Central memory CD8-positive, alpha-beta T cell (primary cell): Measurements from ENCODE around the gene MYO1D.
A peak's percentile ranks its signal among the peaks of the same experiment; 100 is the strongest.

Experiments
- ATAC-seq: fragments of 150-1000 bp; cut with Tn5 transposase; replicated peaks from 2 replicates; pipeline ENCODE4 v1.10.0; 2022; ENCODE audit warnings: mild to moderate bottlenecking, moderate FRiP score, moderate number of reproducible peaks; ENCODE audit not compliant: poor library complexity, severe bottlenecking; ENCODE audit errors: extremely low read depth
- DNase-seq, 2 donors: peaks; one replicate each; pipeline ENCODE4 v3.0.0; 2021; ENCODE audit warnings: low spot score in 2 of 2
- H3K27ac Mint-ChIP-seq: one replicate; pipeline ENCODE4 v1.8.0; 2022; ENCODE audit warnings: low read depth, mild to moderate bottlenecking, moderate library complexity, mixed read lengths
- H3K27me3 Mint-ChIP-seq: one replicate; pipeline ENCODE4 v1.8.0; 2022; ENCODE audit warnings: mixed read lengths
- H3K36me3 Mint-ChIP-seq: one replicate; pipeline ENCODE4 v1.8.0; 2022; ENCODE audit warnings: mild to moderate bottlenecking, moderate library complexity, mixed read lengths; ENCODE audit not compliant: insufficient read depth
- H3K4me1 Mint-ChIP-seq: one replicate; pipeline ENCODE4 v1.8.0; 2022; ENCODE audit warnings: mixed read lengths
- H3K4me3 Mint-ChIP-seq: one replicate; pipeline ENCODE4 v1.8.0; 2022; ENCODE audit warnings: mild to moderate bottlenecking, moderate library complexity, mixed read lengths
- H3K9me3 Mint-ChIP-seq: one replicate; pipeline ENCODE4 v1.8.0; 2022; ENCODE audit warnings: mixed read lengths

MYO1D gene

DNA sequence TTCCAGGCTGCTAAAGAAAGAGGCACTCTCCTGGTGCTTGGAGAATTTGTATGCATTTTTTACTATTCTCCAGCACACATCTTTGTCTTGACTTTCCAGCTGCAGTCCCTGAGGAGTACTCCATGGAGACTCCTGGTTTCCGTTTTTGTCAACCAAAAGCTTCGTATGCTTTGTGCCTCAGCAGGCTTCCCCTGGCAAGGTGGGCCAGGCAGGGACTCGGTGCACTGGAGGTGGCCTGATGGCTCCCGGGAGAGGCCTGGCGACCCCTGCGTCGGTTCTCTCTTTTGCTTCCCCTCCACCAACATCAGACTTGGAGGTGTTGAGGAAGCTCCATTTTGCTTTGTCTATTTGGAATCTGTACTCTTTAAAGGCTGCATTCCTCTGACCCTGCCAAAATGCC is 366.5 kb downstream of the MYO1D start:
- H3K9me3 Mint-ChIP-seq: no peaks in the 10 kb centered on the region
- peaks cover 45% of the 10 kb centered on the region for H3K4me1 Mint-ChIP-seq
- H3K36me3 Mint-ChIP-seq: no peaks in the 10 kb centered on the region
- DNase-seq (no peak), ATAC-seq (no peak)
- no peaks in the 10 kb centered on the region for H3K27me3 Mint-ChIP-seq
- no peak overlapping the region for H3K27ac Mint-ChIP-seq
- no peak overlapping the region for H3K4me3 Mint-ChIP-seq

DNA sequence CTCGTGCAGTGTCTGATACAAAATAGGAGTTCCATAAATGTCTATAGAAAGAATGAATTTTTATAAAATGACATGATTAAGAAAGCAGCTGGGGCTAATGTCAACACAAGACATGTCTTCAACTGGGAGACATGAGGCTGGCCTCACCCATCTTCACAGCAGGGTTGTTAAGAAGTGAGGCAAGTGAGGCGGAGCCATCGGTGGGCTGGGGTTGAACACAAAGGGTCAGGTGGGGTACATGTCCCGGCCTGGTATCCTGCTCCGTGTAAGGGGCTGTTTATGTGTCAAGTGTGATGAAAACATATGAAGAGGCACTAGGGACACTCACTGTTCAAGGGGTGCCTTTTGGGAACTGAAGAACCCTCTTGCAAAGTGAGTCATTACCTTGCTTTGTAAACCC is 368.0 kb downstream of the MYO1D start:
- H3K4me3 Mint-ChIP-seq: no peak overlapping the region
- H3K27ac Mint-ChIP-seq: no peak overlapping the region
- H3K9me3 Mint-ChIP-seq: no peaks in the 10 kb centered on the region
- ATAC-seq (no peak), DNase-seq (no peak)
- no peaks in the 10 kb centered on the region for H3K36me3 Mint-ChIP-seq
- H3K4me1 Mint-ChIP-seq: peaks cover 58% of the 10 kb centered on the region
- no peaks in the 10 kb centered on the region for H3K27me3 Mint-ChIP-seq

GRCh38 chr17:32504166-32504990 is 372.5 kb downstream of the MYO1D start:
- peak overlapping the region; percentile 61 for H3K4me3 Mint-ChIP-seq
- DNase-seq: no peak
- H3K4me1 Mint-ChIP-seq: peaks cover 58% of the 10 kb centered on the region
- H3K27ac Mint-ChIP-seq: peak overlapping the region; percentile 86
- H3K27me3 Mint-ChIP-seq: no peaks in the 10 kb centered on the region
- no peak for ATAC-seq
- H3K36me3 Mint-ChIP-seq: no peaks in the 10 kb centered on the region
- H3K9me3 Mint-ChIP-seq: no peaks in the 10 kb centered on the region

DNA sequence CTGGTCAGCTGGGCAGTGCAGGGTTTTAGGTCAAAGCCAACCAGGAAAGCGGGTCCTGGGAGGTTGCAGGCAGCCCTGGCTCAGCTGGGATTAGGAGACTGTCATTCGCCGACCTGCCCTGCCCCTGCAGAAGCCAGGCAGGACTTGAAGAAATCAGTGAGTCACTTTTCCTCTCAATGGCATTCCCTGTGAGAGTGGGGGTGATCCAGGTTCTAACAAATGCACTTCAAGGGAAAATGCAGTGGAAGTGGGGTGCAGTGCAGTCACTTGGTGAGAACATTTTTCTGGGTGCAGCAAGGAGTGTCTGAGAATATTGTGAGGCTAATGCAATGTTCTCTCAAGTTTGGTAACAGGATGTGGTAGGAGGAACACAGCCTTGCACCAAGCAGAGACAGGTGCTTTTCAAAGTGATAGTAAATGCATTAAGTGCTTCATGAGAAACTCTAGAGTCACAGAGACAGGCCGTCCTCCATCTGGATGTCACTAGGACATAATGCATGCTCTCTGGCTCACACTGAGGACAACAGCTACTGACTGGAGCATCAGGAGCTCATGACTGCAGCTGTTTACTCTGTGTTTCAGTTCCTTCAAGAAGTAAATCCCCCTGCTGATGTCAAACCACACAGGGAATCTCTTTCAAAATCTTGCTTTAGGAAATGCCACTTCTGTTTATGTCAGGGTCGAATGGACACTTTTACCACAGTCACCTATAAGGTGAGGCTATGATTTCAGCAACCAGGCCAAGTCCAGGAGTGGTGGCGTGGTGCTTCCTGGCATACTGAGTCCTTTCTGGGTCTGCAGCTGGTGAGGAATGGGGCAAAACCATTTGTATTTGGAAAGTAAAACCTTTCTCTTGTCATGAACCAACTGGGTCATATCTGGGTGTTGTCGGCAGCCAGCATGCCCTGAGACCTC is 373.4 kb downstream of the MYO1D start:
- DNase-seq (peak in 1 of 2 donors; percentile 47), ATAC-seq (peak; percentile 98)
- peak overlapping the region; percentile 61 for H3K4me3 Mint-ChIP-seq
- no peaks in the 10 kb centered on the region for H3K36me3 Mint-ChIP-seq
- H3K4me1 Mint-ChIP-seq: peaks cover 53% of the 10 kb centered on the region
- H3K9me3 Mint-ChIP-seq: no peaks in the 10 kb centered on the region
- no peaks in the 10 kb centered on the region for H3K27me3 Mint-ChIP-seq
- peak overlapping the region; percentile 86 for H3K27ac Mint-ChIP-seq

DNA sequence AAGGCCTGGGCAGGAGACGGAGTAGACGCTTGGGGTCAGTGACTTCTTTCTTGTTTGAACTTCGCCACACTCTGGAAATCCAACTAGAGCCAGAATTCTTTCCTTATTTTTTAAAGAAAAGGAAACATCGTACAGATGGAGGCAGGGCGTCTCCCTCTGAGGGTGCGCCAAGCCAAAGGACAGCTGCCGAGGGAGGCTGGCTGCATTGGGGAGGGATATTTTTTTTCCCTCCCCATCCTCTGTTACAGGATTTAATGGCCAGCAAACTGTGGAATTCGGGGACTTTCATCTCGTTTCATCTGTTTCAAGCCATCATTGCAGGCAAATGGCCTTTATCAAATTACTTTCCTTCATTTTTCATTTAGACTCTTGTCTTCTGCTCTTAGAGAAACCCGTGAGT is 374.2 kb downstream of the MYO1D start:
- ATAC-seq: no peak
- Mint-ChIP-seq H3K4me3 (no peak overlapping the region), H3K27ac (peak overlapping the region; percentile 86), H3K9me3 (no peaks in the 10 kb centered on the region), H3K27me3 (no peaks in the 10 kb centered on the region), H3K36me3 (no peaks in the 10 kb centered on the region), H3K4me1 (peaks cover 56% of the 10 kb centered on the region)
- no peak for DNase-seq

DNA sequence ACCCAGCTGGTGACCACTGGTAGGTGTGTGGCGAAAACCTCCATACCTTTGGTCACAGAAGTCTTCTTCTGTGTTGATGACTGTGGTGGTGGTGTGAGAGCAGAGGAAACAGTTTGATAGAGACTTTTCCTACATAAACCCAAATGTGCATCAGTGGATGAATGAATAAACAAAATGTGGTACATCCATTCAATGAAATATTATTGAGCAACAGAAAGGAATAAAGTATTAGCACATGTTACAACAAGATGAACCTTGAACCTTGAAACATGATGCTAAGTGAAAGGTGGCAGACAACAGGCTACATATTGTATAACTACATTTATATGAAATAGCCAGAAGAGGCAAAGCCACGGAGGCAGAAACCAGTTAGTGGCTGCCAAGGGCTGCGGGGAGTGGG is 374.9 kb downstream of the MYO1D start:
- H3K4me3 Mint-ChIP-seq: no peak overlapping the region

GRCh38 chr17:32498391-32498790 is 378.5 kb downstream of the MYO1D start:
- no peak overlapping the region for H3K27ac Mint-ChIP-seq
- no peaks in the 10 kb centered on the region for H3K27me3 Mint-ChIP-seq
- peaks cover 19% of the 10 kb centered on the region for H3K4me1 Mint-ChIP-seq
- no peaks in the 10 kb centered on the region for H3K36me3 Mint-ChIP-seq
- H3K4me3 Mint-ChIP-seq: no peak overlapping the region
- ATAC-seq (no peak), DNase-seq (no peak)
- no peaks in the 10 kb centered on the region for H3K9me3 Mint-ChIP-seq

More for the DNA sequence above, 374.9 kb downstream of the MYO1D start:
- Mint-ChIP-seq H3K27ac (peak overlapping the region; percentile 69), H3K9me3 (no peaks in the 10 kb centered on the region), H3K36me3 (no peaks in the 10 kb centered on the region), H3K4me1 (peaks cover 52% of the 10 kb centered on the region), H3K27me3 (no peaks in the 10 kb centered on the region)
- DNase-seq: no peak
- no peak for ATAC-seq

GRCh38 chr17:32497431-32498205 is 379.3 kb downstream of the MYO1D start:
- ATAC-seq: no peak
- no peak overlapping the region for H3K4me3 Mint-ChIP-seq
- no peaks in the 10 kb centered on the region for H3K9me3 Mint-ChIP-seq
- no peak overlapping the region for H3K27ac Mint-ChIP-seq
- no peak for DNase-seq
- no peaks in the 10 kb centered on the region for H3K36me3 Mint-ChIP-seq
- H3K27me3 Mint-ChIP-seq: no peaks in the 10 kb centered on the region
- peaks cover 21% of the 10 kb centered on the region for H3K4me1 Mint-ChIP-seq

GRCh38 chr17:32496395-32497073 is 380.4 kb downstream of the MYO1D start:
- H3K36me3 Mint-ChIP-seq: peaks cover 3% of the 10 kb centered on the region
- no peaks in the 10 kb centered on the region for H3K27me3 Mint-ChIP-seq
- H3K27ac Mint-ChIP-seq: no peak overlapping the region
- no peak for ATAC-seq
- H3K9me3 Mint-ChIP-seq: no peaks in the 10 kb centered on the region
- DNase-seq: no peak
- H3K4me1 Mint-ChIP-seq: peaks cover 22% of the 10 kb centered on the region
- H3K4me3 Mint-ChIP-seq: no peak overlapping the region

- H3K9me3 Mint-ChIP-seq: no peaks in the 10 kb centered on the region
- no peak overlapping the region for H3K4me3 Mint-ChIP-seq
- peaks cover 31% of the 10 kb centered on the region for H3K4me1 Mint-ChIP-seq
- no peak overlapping the region for H3K27ac Mint-ChIP-seq
- DNase-seq (no peak), ATAC-seq (no peak)
- peaks cover 4% of the 10 kb centered on the region for H3K36me3 Mint-ChIP-seq
- no peaks in the 10 kb centered on the region for H3K27me3 Mint-ChIP-seq
Measured at GRCh38 chr17:32495359-32496231, 381.3 kb downstream of the MYO1D start.

GRCh38 chr17:32494621-32495358 is 382.1 kb downstream of the MYO1D start:
- peaks cover 4% of the 10 kb centered on the region for H3K36me3 Mint-ChIP-seq
- ATAC-seq (no peak), DNase-seq (no peak)
- H3K27ac Mint-ChIP-seq: peak overlapping the region; percentile 57
- peaks cover 37% of the 10 kb centered on the region for H3K4me1 Mint-ChIP-seq
- H3K9me3 Mint-ChIP-seq: no peaks in the 10 kb centered on the region
- H3K4me3 Mint-ChIP-seq: no peak overlapping the region
- no peaks in the 10 kb centered on the region for H3K27me3 Mint-ChIP-seq
